Adrenal gland (tissue), 5 donors: Measurements from ENCODE around the gene TMEM63C.

Experiments used
- CTCF ChIP-seq, 6 experiments: fragments of 450-650 bp in 4 of 6; fragments of 200-600 bp in 2 of 6; sonication (generic) in 1 of 6; IDR thresholded peaks; 1 replicate in 5 of 6; 2 replicates in 1 of 6; pipeline versions ENCODE4 v1.5.1 to v1.8.0; 2016 to 2021; ENCODE audit warnings: antibody characterized with exemption in 6 of 6, mild to moderate bottlenecking in 2 of 6, moderate library complexity in 1 of 6
- POLR2A ChIP-seq, 2 donors: fragments of 450-650 bp; IDR thresholded peaks; one replicate each; pipeline ENCODE4 v1.6.1; 2017; ENCODE audit warnings: antibody characterized with exemption in 2 of 2, mild to moderate bottlenecking in 2 of 2, moderate library complexity in 1 of 2
- donor health status: DM: no; HTN: no; CAD: no.

GRCh38 chr14:77183896-77184295 lies 2.3 kb downstream of the TMEM63C start:
- TF ChIP-seq CTCF (IDR thresholded peaks at IDR 0.05) (no peak), POLR2A (IDR thresholded peaks at IDR 0.05) (no peak)
